Activated B cell treated with CpG ODN at 0.5 μM for 24 hours (primary cell): ENCODE measurements around the gene TRIM3. TPM values are rescaled to one million over a fixed set of nuclear protein-coding genes. Genes with fewer than 3 reads are reported as not detected.

ENCODE experiments used
- ATAC-seq: fragments of 200-7000 bp; cut with Tn5 transposase; one replicate; pipeline ENCODE4 v1.10.0; 2021; ENCODE audit warnings: low read depth, mild to moderate bottlenecking, moderate library complexity
- CTCF ChIA-PET: fragments of 350-600 bp; sonication (Branson Sonifier 250); formaldehyde crosslinking; loops from one replicate; lab custom pipeline; 2021; ENCODE audit warnings: antibody characterized with exemption; lab: Charles Lee
- POLR2A ChIA-PET: fragments of 350-600 bp; sonication (Branson Sonifier 250); formaldehyde crosslinking; loops from one replicate; lab custom pipeline; 2021; ENCODE audit warnings: antibody characterized with exemption; lab: Charles Lee
- DNase-seq: peaks from one replicate; pipeline ENCODE4 v3.0.0; 2022
- H3K27ac Mint-ChIP-seq: one replicate; pipeline ENCODE4 v1.8.0; 2020; ENCODE audit warnings: mixed read lengths
- H3K27me3 Mint-ChIP-seq: one replicate; pipeline ENCODE4 v1.8.0; 2021; ENCODE audit warnings: mixed read lengths
- H3K36me3 Mint-ChIP-seq: one replicate; pipeline ENCODE4 v1.8.0; 2021; ENCODE audit warnings: low read depth, mixed read lengths
- H3K4me1 Mint-ChIP-seq: one replicate; pipeline ENCODE4 v1.8.0; 2021; ENCODE audit warnings: mixed read lengths
- H3K4me3 Mint-ChIP-seq: one replicate; pipeline ENCODE4 v1.8.0; 2020; ENCODE audit warnings: mild to moderate bottlenecking, mixed read lengths
- H3K9me3 Mint-ChIP-seq: one replicate; pipeline ENCODE4 v1.8.0; 2020; ENCODE audit warnings: mixed read lengths
- CTCF ChIP-seq: fragments of 200-600 bp; IDR thresholded peaks from one replicate; pipeline ENCODE4 v1.8.0; 2022; ENCODE audit warnings: antibody characterized with exemption, mild to moderate bottlenecking
- intact Hi-C: fragments of 100-400 bp; cut with micrococcal nuclease; formaldehyde crosslinking; loops from one replicate; pipeline ENCODE4 v1.15.1; 2024
- total RNA-seq: library from RNA; stranded (reverse); gene quantifications from 2 replicates; pipeline ENCODE4 v1.2.3, GENCODE V29; 2022

TRIM3 gene
- total RNA-seq, 1 donor from 2014 or later = 8.3 TPM

- Mint-ChIP-seq H3K36me3 (peaks cover 33% of the 10 kb centered on the region), H3K27me3 (no peaks in the 10 kb centered on the region), H3K9me3 (no peaks in the 10 kb centered on the region), H3K27ac (no peak overlapping the region), H3K4me1 (no peaks in the 10 kb centered on the region), H3K4me3 (no peak overlapping the region)
- DNase-seq (no peak), ATAC-seq (no peak)
- ChIA-PET POLR2A (no interaction called here), CTCF (interaction anchor here (1.1 kb wide), 1 partner anchor 13 kb away, joined by 4 read pairs; no protein-coding TSS in a partner anchor)
- intact Hi-C loops = no loop called here
- TF ChIP-seq CTCF = no peak
These were observed 17.2 kb downstream of the TRIM3 start for GRCh38 chr11:6456361-6457073.

DNA sequence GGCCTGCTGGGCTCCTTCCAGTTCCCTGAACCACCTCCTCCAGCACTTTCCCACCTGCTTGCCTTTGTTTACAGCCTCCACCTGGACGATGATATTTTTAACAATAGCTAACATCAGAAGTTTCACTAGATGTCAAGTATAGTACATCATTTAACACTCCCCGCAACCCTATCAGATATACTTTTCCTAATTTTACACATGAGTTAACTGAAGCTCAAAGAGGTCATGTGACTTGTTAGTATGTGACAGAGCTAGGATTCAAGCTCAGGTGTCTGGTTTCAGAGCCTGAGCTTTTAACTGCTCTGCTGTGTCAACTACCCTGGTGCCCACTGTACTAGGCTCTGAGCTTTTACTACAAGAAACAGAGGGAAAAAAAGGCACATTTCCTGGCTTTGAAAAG is 18.7 kb downstream of the TRIM3 start:
- no peak for TF ChIP-seq CTCF
- Mint-ChIP-seq H3K4me3 (no peak overlapping the region), H3K27ac (no peak overlapping the region), H3K9me3 (no peaks in the 10 kb centered on the region), H3K4me1 (no peaks in the 10 kb centered on the region), H3K27me3 (no peaks in the 10 kb centered on the region), H3K36me3 (peaks cover 28% of the 10 kb centered on the region)
- ChIA-PET POLR2A (no interaction called here), CTCF (interaction anchor here (0.6 to 1.6 kb wide), 3 partner anchors 10 to 76 kb away, joined by 3 read pairs; no protein-coding TSS in a partner anchor)
- intact Hi-C loops = no loop called here
- DNase-seq (no peak), ATAC-seq (no peak)

DNA sequence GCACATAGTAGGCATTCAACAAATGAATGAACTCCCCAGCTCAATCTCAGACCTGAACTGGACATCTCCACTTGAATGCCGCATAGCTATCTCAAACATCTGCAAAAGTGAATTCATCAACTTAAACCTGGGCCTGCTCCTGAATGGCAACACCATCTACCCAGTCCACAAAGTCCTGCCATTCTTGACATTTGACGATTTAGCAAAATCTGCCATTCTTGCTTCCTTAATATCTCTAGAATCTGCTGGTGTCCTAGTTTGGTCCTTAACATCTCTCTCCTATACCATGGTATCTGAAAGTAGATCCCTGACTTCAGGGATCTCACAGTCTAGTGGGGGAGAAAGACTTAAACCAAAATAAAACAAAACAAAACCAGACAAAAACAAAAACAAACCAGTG is 20.6 kb downstream of the TRIM3 start:
- DNase-seq (no peak), ATAC-seq (no peak)
- Mint-ChIP-seq H3K27ac (no peak overlapping the region), H3K27me3 (no peaks in the 10 kb centered on the region), H3K4me1 (no peaks in the 10 kb centered on the region), H3K4me3 (no peak overlapping the region), H3K9me3 (no peaks in the 10 kb centered on the region), H3K36me3 (peaks cover 25% of the 10 kb centered on the region)
- intact Hi-C loops = no loop called here
- no peak for TF ChIP-seq CTCF
- POLR2A ChIA-PET = no interaction called here
- CTCF ChIA-PET = interaction anchor here (2.0 to 2.3 kb wide), 2 partner anchors 10 to 74 kb away, joined by 8 to 12 read pairs; no protein-coding TSS in a partner anchor

DNA sequence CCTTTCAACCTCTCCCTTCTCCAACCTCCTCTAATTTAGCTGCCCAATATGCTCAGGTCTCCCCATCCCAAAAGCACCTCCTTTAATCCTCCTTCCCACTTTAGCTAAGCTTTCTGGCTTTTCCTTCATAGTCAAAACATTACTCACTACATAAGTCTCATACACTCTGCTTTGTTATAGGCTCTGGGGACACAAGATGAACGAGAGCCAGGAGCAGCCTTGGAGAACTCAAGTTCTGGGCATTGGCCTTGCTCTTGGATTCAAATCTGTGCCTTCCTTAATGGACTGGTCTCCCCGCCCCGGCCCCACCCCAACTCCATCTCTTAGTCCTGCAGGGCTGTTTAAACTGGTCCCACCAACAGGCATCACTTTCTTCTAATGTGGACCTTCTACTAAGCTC is 21.5 kb downstream of the TRIM3 start:
- Mint-ChIP-seq H3K36me3 (peaks cover 21% of the 10 kb centered on the region), H3K4me1 (no peaks in the 10 kb centered on the region), H3K27me3 (no peaks in the 10 kb centered on the region), H3K27ac (no peak overlapping the region), H3K9me3 (no peaks in the 10 kb centered on the region), H3K4me3 (no peak overlapping the region)
- CTCF ChIA-PET = interaction anchor here (2.0 to 2.3 kb wide), 2 partner anchors 9 to 74 kb away, joined by 8 to 12 read pairs; no protein-coding TSS in a partner anchor
- intact Hi-C loops = no loop called here
- POLR2A ChIA-PET = interaction anchor here (0.6 kb wide), 1 partner anchor 62 kb away, joined by 3 read pairs; the partner anchor contains the start of gene SMPD1
- no peak for DNase-seq
- no peak for TF ChIP-seq CTCF
- no peak for ATAC-seq

DNA sequence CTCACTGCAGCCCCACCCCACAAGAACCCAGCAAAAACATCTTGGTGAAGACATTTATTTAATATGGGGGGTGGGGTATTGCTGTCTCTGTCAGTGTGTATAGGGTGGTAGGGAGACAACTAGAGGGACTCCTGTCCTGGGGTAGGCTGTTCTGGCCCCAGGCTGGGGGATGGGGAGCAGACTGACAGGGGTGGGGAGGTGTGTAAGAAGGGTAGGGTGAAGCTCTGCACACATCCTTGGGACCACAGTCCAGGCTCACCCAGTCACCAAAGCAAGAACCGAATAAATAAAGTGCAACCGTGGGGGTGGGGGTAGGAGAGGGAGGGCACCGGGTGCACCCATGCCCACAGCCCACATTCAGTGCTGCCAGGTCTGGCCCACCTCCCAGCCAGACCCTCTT is 25.2 kb downstream of the TRIM3 start:
- intact Hi-C loops = no loop called here

More for the DNA sequence above, 25.2 kb downstream of the TRIM3 start:
- Mint-ChIP-seq H3K27me3 (no peaks in the 10 kb centered on the region), H3K36me3 (no peaks in the 10 kb centered on the region), H3K9me3 (no peaks in the 10 kb centered on the region), H3K4me3 (no peak overlapping the region), H3K4me1 (no peaks in the 10 kb centered on the region), H3K27ac (no peak overlapping the region)
- ChIA-PET POLR2A (no interaction called here), CTCF (interaction anchor here (10.2 kb wide), 1 partner anchor 70 kb away, joined by 331 read pairs; no protein-coding TSS in a partner anchor)
- no peak for DNase-seq
- TF ChIP-seq CTCF = no peak
- no peak for ATAC-seq
